T47D (cell line): ENCODE data around the gene ELOVL6.

Experiments
- DNase-seq, 2 experiments: peaks; one replicate each; pipeline versions ENCODE4 v3.0.0 to v3.0.0-alpha.2; 2011 to 2012; ENCODE audit warnings: low read depth in 1 of 2, low spot score in 1 of 2
- JUND ChIP-seq: IDR thresholded peaks from 2 replicates; pipeline ENCODE4 v1.6.1; 2012; ENCODE audit warnings: low read depth
- in situ Hi-C: cut with HindIII; loops from 2 replicates; pipeline ENCODE4 v1.10.0; 2016; ENCODE audit warnings: low sequenced_read_pairs, low pct_unique_long_range_greater_than_20kb

ELOVL6 gene

DNA sequence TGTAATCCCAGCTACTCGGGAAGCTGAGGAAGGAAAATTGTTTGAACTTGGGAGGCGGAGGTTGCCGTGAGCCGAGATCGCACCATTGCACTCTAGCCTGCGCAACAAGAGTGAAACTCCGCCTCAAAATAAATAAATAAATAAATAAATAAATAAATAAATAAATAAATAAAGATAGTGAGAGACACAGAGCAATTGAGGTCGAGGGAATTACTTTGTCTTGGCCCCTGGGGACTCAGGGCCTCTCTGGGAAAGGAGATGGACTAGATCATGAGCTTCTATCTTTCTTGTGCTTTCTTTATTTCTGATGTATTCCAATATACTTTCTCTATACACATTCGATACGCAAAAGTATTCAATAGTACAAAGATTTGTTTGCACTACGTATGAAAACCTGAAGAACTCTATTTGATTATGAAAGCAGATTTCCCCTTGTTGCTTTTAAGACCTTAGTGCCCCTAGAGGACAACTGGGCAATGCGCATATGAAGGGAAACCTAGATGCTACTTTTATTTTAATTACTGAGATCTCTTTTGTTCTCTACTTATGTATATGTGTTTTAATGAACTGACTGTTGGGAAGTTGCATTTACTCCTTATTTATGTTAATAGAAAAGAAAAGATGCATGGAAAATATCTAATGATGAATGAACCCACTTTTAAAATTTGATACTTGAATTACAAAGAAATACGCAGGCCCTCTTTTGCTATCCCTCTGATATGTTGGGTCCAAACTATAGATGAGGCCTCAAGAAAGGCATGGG lies 12.8 kb upstream of the ELOVL6 start:
- no peak for TF ChIP-seq JUND
- in situ Hi-C loops = no loop called here
- peak; percentile 12 to 46 for DNase-seq

DNA sequence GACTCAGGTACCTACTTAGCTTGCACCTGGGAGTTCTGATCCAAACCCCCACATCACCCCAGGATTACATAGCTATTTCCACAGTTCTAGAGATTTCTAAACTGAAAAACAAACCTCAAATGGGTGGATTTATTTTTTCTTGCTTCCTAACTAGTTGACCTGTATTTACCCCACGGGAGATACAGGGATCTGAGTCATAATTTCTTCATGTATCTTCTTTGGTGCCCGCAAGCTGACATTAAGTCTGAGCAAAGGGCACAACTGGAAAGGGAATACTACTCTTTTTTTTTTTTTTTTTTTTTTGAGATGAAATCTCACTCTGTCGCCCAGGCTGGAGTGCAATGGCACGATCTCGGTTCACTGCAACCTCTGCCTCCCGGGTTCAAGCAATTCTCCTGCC lies 10.0 kb upstream of the ELOVL6 start:
- DNase-seq = no peak
- TF ChIP-seq JUND = no peak
- in situ Hi-C loops = no loop called here

DNA sequence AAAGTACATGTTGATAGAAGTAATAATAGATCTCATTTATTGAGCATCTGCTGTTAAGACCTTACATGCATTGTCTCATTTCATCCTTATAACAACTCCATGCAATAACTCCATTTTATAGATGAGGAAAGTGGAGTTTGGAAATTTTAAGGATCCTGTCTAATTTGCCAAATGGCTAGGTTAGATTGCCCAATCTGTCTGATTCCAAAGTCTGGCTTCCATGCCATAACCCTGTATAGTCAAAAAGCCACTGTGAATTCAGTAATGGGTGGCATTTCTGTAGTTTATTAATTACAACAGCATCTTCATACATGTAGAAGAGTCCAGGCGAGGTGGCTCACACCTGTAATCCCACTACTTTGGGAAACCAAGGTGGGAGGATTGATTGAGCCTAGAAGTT lies 8.8 kb upstream of the ELOVL6 start:
- in situ Hi-C loops = no loop called here
- no peak for TF ChIP-seq JUND
- DNase-seq = no peak

DNA sequence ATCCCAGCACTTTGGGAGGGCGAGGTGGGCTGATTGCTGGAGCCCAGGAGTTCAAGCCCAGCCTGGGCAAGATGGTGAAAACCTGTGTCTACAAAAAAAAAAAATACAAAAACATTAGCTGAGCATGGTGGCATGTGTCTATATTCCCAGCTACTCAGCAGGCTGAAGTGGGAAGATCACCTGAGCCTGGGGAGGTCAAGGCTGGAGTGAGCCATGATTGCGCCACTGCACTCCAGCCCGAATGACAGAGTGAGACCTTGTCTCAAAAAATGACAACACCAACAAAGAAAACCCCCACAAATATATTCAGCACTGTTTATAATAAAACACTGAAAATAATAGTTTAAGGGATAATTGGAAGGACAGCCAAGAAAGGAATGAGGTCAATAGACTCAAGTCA lies 3.6 kb upstream of the ELOVL6 start:
- DNase-seq = no peak
- no peak for TF ChIP-seq JUND
- in situ Hi-C loops = no loop called here

DNA sequence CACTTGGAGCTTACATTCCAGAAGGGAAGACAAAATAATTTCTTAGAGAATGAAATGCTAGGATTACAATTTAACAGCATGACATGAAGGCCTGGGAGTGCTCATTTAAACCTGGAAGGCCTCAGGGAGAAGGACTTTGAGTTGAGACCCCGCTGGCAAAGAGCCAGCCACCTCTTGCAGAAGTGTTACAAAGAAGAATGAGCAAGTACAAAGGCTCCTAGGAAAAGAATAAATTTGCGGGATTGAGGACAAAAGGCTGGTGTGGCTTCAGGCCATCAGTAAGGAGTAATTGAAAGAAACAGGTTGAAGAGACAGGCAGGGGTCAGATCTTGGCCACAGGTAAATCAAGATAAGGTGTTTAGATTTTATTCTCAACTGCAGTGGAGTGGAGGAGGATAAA lies 3.1 kb upstream of the ELOVL6 start:
- in situ Hi-C loops = no loop called here
- TF ChIP-seq JUND = no peak
- DNase-seq = no peak

DNA sequence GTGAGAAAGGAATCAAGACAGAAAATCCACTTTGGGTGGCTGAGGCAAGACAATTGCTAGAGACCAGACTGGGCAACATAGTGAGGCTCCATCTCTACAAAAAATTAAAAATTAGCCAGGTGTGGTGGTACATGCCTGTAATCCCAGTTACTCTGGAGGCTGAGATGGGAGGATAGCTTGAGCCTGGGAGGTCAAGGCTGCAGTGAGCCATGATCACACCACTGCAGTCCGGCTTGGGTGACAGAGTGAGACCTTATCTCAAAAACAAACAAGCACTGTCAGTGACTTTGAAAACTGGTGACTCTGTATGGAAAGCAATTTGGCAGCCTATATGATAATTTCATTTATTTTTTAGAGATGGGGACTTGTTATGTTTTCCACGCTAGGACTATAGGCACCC lies 2.3 kb upstream of the ELOVL6 start:
- TF ChIP-seq JUND = no peak
- no peak for DNase-seq
- in situ Hi-C loops = no loop called here

DNA sequence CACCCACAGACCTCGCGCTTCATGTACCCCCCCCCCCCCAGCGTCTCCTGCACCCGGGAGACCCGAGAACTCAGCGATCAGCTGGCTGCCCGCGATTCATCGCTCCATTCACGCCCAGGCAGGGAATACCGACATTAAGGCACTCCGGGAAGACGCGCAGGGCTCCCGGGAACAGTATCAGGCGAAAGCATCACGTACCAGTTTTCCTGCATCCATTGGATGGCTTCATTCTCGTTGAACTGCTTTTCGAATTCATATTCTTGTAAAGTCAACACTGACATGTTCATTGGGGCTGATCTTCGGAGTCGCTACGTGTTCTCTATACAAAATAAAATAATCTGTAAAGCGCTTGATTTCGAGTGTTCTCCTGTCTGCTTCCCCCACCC lies 373 bp downstream of the ELOVL6 start:
- in situ Hi-C loops = no loop called here
- no peak for TF ChIP-seq JUND
- peak; percentile 1 to 34 for DNase-seq

DNA sequence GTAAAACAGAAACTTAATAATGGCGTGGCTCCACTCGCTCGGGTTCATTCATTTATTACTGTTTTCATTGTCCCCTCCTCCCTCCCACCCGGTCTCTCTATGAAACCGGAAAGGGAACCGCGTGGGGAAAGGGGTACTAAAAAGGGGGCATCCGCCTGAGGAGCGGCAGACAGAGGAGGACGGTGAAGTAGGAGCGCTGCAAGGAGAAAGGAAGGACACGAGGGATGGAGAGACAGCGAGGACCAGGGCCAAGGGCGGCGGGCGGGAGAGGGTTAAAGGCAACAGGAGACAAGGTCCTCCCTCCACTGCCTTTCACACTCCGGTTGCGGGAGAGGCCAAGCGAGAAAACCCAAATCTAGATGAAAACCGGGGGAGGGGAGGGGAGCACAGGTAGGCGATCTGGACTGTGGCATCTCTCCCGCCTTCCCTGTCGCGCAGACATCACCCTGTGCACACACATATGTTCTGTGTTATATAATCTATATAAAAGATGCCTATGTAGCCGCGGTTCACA lies 829 bp downstream of the ELOVL6 start:
- peak; percentile 9 to 46 for DNase-seq
- TF ChIP-seq JUND = no peak
- in situ Hi-C loops = no loop called here

DNA sequence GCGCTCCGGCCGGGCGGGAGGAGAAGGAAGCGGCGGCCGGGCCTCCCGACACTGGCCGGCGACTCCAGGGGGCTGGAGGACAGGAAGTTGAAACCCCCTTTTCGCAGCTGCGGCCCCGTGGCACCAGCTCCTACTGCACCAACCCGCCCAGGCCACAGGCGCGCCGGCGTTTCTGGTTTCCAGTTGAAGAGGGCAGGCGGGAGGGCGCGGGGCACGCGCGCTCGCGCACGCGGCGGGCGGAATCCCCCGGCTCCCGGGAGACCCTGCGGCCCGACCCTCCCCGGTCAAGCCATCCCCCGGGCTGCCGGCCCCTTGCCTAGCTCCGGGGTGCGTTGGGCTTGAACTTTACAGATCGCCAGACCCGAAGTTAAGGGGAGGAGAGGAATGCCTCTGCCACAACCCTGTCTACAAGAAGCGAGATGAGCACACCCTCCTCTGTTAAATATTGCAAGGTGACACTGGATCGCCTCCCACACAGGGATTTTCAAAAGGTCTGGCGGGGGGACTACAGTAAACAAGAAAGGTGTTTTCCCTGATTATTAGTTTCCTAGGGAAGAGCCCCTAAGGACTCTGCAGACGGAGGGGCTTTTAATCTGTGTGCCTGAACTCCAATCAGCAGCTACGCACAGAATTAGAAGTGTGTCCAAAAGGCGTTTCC lies 1.4 kb downstream of the ELOVL6 start:
- TF ChIP-seq JUND = no peak
- in situ Hi-C loops = no loop called here

DNA sequence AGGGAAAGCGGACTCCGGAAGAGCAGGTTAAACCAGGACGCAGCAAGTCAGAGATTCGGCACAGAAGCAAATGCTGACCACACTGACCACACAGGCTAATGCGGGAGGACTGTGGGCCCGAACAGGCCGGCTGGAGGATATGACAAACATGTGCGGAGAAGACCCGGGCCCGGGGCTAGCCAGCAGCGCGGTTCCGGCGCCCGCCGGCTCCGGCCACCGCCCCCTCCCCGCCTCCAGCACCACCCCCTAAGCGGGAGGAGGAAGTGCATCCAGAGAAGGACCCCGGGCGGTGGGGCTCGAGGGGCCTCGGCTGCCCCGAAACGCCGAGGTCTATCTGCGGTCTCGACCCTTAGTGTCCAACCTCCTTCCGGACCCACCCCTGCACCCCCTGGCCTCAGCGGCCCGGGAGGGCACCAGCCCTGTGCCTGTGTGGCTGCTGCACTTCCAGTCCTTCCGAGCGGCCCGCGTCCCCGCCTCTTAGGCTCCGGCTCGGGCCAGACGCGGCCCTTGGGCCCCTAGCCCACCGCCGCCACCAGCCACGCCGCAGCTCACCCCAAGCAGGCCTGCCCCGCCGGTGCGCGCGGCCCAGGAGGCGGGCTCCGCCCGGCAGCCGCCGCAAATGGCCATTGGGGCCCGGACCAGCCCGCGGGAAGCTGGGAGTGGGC lies 2.1 kb downstream of the ELOVL6 start:
- no peak for TF ChIP-seq JUND
- in situ Hi-C loops = no loop called here
- DNase-seq = peak; percentile 7 to 35

More for the DNA sequence above, 1.4 kb downstream of the ELOVL6 start:
- DNase-seq = peak; percentile 33 to 39

DNA sequence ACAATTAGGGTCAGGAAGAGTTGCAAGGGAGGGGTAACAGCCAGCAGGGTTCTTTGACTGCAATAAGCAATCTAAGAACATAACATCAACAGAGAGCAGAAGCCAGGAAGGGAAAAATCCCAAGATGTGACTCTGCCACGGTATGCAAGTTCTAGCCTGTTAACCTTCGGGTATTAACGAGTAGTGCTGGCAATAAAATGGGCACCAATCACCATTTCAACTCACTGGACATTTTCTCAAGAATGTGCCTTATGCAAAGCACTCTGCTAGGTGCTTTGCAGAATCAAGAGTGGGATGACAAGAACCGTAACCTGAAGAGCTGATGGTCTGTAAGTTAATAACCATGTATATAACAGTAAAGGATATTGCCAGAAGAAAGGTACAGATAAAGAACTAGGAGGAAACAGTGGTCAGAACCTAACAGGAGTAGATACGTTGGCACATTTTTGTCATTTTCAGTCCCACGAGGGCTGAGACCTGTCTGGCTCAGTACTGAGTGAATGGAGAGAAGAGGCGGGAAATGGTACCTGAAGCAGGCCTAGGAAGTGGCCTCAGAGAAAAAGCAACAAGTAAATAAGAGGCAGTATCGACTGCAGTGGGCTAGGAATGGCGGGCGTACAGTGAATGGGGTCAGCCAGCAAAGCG lies 2.7 kb downstream of the ELOVL6 start:
- no peak for DNase-seq
- in situ Hi-C loops = no loop called here
- TF ChIP-seq JUND = no peak
